Stimulated activated CD4-positive, alpha-beta T cell treated with anti-CD3 and anti-CD28 coated beads, Interleukin-2, amount 100 ng/mL, for 4 hours (primary cell): Measurements from ENCODE around the gene CD300LG.

Experiments
- DNase-seq: peaks from one replicate; pipeline ENCODE4 v3.0.0-alpha.2; 2020; ENCODE audit warnings: low read depth

Gene CD300LG

DNA sequence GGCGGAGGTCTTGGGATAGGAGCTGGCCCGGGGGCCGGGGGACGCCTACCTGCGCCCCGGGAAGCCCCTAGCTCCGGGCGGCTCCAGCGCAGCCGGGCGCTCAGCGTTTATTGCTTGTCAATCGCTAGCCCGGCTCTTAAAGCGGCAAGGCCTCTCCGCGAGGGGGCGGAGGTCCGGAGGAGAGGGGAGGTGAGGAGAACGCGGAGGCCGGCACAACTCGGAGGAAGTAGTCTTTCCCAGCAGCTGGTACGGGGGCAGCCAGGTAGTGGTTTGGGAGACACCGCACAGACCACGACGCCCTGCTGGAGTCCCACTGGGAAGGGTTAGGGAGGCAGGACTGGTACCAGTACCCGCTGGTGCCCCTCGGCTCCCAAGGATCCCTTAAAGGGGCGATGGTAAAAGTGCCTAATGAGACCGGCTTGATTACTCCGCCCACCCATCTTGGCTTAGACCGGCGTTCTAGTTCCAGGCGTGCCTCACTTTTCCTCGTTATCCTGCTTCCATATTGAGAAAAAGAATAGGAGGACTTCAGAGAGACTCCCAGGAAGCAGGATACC is 60.5 kb downstream of the CD300LG start, which contains the start of gene MPP2:
TSS of gene MPP2 (minus strand) at position 112 of the 557 bp plus-strand sequence. CDS start 3,076 bp downstream, outside the sequence.
- DNase-seq = peak; percentile 33

DNA sequence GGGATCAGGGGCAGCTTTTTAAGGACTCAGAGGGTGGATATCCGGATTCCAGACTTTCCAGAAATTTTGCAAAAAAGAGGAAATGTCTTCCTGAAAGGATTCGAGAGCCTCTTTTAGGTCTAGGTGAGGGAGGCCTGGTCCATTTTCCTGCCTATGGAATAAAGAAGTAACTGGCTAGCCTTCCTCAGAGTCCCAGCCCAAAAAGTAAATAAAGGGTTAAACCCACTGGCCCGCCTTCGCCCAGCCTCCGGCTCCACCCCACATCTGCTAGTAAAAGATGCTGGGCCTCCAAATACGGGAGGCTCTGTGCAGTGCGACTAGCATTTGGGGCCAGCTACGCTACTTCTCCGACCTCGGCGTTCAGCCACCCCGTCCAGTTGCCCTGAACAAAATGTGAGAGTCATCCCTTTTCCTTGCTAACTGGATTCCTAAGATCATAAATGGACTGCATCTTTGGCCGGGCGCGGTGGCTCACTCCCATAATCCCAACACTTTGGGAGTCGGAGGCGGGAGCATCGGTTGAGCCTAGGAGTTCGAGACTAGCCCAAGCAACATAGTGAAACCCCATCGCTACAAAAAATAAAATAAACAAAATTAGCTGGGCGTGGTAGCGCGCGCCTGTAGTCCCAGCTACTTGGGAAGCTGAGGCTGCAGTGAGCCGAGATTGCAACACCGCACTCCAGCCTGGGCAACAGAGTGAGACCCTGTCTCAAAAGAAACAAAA is 61.2 kb downstream of the CD300LG start:
- peak; percentile 39 for DNase-seq

DNA sequence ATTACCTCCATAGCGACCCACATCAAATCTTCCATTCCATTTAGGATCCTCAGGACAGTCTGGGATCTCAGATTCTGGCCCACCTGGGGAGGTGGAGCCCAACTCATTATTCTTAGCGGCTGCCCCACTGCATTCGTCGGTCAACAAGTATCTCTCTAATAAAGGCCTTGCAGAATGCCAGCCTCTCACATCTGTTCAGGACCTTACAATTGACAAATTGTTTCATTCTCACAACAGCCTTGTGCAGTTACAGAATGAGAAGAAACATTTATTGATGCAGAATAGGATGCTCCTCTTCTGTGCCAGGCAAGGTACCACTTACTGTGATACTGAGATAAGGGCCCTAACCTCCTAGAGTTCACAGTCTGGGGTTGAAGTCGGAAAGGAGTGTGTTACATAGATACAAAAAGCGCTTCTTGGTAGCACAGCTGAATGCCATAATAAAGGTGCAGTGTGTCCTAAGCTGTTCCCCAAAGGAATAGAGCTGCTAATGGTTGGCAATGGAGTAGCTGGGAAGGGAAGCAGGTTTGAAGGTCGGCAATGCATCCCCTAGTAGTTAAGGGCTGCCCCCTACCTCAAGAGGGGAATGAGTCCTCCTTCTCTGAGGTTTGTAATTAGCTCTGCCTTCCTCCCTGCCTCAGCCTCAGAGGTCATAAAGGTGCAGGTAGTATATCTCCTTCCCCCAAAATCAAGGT is 62.7 kb downstream of the CD300LG start:
- DNase-seq = no peak

DNA sequence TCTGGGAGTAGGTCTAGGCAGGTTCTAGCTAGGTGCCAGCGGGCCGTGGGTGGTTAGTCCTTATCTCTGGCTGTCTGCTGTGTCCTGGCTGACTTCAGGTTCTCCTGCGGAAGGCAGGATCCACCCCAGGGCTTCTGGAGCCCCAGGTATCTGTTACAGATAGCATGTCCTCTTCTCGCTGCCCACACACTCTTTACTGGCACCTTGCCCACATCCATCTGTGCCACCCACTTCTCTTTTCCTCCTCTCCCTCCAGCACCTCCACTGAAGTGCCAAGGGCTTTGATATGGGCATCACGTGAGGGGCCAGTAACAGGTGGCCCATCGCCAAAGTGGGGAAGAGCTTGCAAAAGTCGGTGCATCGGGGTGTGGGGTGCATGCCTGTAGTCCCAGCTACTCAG is 64.9 kb downstream of the CD300LG start:
- DNase-seq = no peak

DNA sequence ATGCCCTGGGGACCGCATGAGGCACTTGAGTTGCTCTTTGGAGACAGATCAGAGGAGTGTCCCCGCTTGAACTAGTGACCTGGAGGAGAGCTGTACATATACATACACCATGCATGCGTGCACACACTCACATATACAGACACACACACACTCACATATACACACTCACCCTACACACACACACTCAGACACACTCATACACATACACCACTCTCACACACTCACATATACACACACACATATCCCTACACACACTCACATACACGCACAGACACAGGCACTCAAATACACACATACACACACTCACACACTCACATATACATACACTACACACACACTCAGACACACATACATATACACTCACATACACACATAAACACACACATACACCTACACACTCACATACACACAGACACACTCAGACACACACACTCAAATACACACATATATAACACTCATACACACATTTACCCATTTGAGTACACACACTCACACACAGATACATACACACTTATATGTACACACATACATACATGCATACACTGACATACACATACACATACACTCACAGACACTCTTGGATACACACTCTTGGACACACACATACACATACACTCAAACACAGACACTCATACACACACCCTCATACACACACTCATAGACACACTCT is 65.8 kb downstream of the CD300LG start:
- DNase-seq = no peak
